D721Med (cell line): ENCODE results near the gene SLC4A8.

ENCODE experiments used
- DNase-seq: peaks from one replicate; pipeline ENCODE4 v3.0.0; 2011; ENCODE audit warnings: low spot score; ENCODE audit not compliant: insufficient read length
- FAIRE-seq: peaks from 2 replicates; lab custom pipeline; 2011; peaks lifted over from hg19 to GRCh38; lab: Jason Lieb, UNC
- TF ChIP-seq, protein P1 (sequence below): IDR thresholded peaks from 2 replicates; pipeline ENCODE4 v1.5.1; 2012; ENCODE audit warnings: mild to moderate bottlenecking, control low read depth; ENCODE audit not compliant: insufficient read depth; ENCODE audit errors: missing control alignments

SLC4A8 gene

DNA sequence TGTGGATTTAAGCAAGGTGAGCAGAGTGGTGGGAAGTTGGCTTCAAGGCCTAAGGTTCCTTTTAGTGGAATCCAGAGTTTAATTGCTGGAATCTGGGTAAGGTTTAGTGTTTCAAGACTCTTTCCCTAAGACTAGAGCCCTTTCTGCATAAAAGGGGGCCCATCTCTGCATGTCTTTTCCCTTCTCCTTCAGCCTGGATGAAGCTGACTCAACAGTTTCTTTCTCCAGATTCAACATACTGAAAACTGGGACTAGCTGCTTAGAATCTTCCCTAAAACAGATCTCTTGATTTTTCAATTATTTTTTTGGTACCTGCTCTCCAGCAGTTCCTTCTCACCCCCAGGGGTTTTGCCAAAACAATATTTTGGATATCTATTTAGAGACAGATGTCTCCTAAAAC, 34.0 kb downstream of the SLC4A8 start:
- DNase-seq: no peak
- TF ChIP-seq, protein P1, sequence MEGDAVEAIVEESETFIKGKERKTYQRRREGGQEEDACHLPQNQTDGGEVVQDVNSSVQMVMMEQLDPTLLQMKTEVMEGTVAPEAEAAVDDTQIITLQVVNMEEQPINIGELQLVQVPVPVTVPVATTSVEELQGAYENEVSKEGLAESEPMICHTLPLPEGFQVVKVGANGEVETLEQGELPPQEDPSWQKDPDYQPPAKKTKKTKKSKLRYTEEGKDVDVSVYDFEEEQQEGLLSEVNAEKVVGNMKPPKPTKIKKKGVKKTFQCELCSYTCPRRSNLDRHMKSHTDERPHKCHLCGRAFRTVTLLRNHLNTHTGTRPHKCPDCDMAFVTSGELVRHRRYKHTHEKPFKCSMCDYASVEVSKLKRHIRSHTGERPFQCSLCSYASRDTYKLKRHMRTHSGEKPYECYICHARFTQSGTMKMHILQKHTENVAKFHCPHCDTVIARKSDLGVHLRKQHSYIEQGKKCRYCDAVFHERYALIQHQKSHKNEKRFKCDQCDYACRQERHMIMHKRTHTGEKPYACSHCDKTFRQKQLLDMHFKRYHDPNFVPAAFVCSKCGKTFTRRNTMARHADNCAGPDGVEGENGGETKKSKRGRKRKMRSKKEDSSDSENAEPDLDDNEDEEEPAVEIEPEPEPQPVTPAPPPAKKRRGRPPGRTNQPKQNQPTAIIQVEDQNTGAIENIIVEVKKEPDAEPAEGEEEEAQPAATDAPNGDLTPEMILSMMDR: no peak
- FAIRE-seq: no peak

DNA sequence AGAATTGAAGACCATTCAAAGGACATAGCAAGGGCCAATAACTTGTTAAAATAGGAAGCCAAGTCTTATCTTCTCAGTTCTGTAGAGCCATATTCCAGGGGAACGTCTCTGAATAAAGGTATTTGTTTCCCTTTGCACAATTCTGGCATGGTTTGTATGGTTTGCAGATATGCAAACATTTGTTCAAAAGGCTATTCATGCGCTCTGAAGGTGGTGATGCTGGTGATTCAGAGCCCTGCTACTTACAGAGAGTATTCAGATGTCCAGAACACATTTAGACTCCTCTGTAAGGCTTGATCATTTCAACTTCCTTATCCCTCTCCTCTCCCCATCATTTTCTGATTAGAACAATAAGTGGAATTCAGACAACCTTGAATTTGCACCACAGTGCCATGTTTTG, 35.9 kb downstream of the SLC4A8 start:
- TF ChIP-seq, protein P1: no peak
- DNase-seq: no peak
- no peak for FAIRE-seq

DNA sequence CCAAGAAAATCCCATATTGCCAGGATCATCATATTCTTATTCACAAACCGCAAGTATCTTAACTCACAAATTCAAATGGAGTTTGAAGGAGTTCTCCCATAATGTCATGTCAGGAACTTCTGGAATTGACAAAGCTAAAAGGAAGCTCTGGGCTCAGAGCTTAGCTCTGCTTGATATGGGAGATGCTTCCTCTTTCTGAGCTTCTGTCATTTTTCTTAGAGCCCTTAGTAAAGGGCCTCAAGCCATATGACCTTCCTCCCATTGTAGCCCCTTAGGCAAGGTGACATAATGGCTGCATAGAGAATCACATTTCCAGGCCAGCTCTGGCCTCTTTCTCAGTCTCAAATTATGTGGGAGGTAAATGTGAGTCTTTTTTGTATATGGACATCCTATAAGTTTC, 40.9 kb downstream of the SLC4A8 start:
- no peak for FAIRE-seq
- DNase-seq: no peak
- TF ChIP-seq, protein P1: no peak

DNA sequence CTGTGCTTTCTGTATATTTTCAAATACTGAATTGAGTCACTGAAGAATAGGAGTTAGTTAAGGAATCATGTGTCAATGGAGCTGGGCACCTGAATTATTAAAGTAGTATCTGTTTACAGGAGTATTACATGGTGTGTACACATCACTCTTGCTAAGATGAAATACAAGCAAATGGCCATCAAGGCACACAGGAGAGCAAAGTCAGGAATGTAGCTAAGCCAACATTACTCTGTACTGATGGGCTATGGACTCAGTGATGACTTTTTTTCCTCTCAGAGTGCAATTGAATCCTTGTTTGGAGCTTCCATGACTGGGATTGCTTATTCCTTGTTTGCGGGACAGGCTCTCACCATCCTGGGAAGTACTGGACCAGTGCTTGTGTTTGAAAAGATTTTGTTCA, 45.5 kb downstream of the SLC4A8 start:
- DNase-seq: no peak
- no peak for FAIRE-seq

DNA sequence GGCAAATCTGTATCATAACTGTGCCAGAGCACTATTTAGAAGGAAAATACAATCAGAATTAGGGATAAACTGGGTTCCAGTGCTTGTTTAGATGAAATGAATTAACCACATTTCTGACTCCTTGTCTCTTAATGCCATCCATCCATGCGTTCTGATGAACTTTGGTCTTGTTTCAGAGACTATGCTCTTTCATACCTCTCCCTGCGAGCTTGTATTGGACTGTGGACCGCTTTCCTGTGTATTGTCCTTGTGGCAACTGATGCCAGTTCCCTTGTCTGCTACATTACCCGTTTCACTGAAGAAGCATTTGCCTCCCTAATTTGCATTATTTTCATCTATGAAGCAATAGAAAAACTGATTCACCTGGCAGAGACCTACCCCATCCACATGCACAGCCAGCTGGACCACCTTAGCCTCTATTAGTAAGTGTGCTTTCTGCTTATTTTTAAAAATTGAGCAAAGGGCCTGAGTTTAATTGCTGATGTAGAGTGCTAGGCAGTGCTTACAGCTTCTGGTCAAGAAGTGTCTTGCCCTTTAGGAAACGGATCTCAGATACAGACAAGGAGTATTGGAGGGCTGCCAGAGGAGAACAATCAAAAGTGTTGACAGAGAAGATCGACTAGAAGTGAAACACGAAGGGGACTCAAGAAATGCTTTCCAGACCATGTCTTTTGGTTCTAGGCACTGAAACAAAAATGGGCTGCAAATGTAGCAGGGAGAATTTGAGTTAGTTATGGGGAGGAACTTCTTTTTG, 46.7 kb downstream of the SLC4A8 start:
- TF ChIP-seq, protein P1: no peak
- no peak for FAIRE-seq
- DNase-seq: no peak

More for the DNA sequence above, 45.5 kb downstream of the SLC4A8 start:
- TF ChIP-seq, protein P1: no peak

DNA sequence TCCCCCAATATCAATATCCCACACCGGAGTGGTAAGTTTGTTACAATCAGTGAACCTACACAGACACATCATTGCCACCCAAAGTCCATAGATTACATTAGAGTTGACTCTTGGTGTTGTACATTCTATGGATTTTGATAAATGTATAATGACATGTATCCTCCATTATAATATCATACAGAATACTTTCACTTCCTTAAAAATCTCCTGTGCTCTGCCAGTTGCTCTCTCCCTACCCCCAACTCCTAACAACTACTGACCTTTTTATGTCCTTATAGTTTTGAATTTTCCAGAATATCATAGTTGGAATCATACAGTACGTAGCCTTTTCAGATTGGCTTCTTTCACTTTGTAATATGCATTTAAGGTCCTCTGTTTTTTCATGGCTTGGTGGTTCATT, 48.4 kb downstream of the SLC4A8 start:
- DNase-seq: no peak

DNA sequence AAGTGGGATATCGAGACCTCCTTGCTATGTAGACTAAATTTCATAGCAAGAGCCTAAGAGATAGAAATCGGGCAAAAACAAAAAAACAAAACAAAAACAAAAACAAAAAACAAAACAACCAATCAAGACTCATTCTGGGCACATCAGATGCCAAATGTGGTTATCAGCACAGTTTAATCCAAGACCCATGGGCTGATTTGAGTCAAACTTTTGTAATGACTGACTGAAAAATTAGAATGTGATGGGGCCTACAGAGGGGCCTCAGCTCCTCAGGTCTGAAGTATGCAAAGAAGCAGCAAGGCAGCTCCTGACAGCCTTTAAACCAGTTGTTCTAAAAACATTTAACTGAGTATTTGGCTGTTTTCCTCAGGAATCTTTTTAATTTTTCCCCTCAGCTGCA, 49.3 kb downstream of the SLC4A8 start:
- no peak for DNase-seq
- no peak for FAIRE-seq
- TF ChIP-seq, protein P1: no peak

More for the DNA sequence above, 48.4 kb downstream of the SLC4A8 start:
- no peak for FAIRE-seq
- TF ChIP-seq, protein P1: no peak
